GM18508 (cell line): Measurements from ENCODE around the gene GRIK4.
"Not testable (repeated sequence)": the region's sequence is repeated elsewhere in the genome, so short reads cannot be mapped to it uniquely, and the experiment has no call there.

ENCODE experiments used
- ATAC-seq: cut with Tn5 transposase; IDR thresholded peaks from one replicate; pipeline ENCODE4 v1.9.1; 2021; ENCODE audit warnings: moderate number of reproducible peaks; ENCODE audit not compliant: insufficient read depth, unreplicated experiment

Gene GRIK4

DNA sequence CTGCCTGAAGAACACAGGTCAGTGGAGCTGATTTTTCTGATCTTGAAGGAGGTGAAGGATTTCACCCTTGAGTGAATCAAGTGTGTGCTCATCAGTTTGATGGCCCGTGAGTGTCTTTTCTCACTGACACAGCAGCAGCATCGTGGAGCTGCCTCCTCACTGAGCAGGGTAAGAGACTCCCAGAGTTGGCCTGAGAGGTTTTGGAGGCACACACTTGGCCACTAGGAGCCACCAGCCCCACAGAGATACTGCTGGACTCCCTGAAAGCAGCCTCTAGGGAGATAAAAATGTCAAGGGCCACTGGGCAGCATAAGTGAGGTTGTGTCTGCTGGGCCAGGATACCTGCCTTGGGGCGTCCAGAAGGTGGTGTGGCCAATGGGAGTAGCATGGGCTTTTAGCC, 245.4 kb downstream of the GRIK4 start:
- no peak for ATAC-seq

GRCh38 chr11:120759046-120759445, 247.5 kb downstream of the GRIK4 start:
- ATAC-seq: no peak

DNA sequence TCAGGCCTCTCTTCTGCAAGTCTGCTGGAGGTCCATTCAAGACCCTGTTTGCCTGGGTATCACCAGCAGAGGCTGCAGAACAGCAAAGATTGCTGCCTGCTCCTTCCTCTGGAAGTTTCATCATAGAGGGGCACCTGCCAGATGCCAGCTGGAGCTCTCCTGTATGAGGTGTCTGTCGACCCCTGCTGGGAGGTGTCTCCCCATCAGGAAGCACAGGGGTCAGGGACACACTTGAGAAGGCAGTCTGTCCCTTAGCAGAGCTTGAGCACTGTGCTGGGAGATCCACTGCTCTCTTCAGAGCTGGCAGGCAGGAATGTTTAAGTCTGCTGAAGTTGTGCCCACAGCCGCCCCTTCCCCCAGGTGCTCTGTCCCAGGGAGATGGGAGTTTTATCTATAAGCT, 254.2 kb downstream of the GRIK4 start:
- not testable (repeated sequence) for ATAC-seq

DNA sequence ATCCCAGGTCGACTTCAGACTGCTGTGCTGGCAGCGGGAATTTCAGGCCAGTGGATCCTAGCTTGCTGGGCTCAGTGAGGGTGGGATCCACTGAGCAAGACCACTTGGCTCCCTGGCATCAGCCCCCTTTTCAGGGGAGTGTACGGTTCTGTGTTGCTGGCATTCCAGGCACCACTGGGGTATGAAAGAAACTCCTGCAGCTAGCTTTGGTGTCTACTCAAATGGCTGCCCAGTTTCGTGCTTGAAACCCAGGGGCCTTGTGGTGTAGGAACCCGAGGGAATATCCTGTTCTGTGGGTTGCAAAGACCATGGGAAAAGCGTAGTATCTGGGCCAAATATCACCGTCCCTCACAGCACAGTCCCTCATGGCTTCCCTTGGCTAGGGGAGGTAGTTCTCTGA, 254.8 kb downstream of the GRIK4 start:
- ATAC-seq: no peak

DNA sequence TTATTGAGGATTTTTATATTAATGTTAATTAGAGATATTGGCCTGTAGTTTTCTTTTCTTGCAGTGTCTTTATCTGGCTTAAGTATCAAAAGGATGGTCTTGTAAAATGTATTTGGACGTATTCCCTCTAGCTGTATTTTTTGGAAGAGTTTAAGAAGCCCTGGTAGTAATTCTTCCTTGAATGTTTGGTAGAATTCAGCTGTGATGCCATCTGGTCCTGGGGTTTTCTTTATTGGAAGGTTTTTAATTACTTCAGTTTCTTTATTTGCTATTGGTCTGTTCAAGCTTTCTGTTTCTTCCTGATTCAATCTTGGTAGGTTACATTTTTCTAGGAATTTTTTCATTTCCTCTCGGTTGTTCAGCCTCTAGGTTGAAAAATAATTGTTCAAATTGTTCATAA, 257.4 kb downstream of the GRIK4 start:
- no peak for ATAC-seq

- ATAC-seq: no peak
Observed at GRCh38 chr11:120769906-120770305, 258.4 kb downstream of the GRIK4 start.

DNA sequence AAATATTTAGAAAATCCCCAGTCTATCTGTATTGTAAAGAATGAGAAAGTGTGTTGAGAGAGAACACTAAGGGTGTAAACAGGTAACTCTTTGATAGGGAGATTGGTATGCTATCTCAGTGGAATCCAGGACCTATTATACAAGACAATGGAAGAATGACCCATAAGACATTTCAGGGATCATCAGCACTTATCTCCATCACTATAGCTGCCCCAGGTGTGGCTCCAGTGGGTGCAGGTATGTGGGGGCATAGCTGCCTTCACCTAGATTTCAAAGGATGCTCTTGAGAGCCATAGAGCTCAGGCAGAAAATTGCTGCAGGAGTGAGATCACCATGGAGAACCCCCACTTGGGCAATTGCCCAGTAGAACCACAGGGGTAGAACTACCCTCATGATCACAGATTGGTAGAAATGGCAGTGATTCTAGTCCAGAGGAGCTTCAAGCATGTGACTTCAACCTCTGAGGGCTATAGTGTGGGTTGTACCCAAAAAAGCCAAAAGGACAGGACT, 260.1 kb downstream of the GRIK4 start:
- no peak for ATAC-seq

- no peak for ATAC-seq
Observed at GRCh38 chr11:120773501-120774031, 262.0 kb downstream of the GRIK4 start.

DNA sequence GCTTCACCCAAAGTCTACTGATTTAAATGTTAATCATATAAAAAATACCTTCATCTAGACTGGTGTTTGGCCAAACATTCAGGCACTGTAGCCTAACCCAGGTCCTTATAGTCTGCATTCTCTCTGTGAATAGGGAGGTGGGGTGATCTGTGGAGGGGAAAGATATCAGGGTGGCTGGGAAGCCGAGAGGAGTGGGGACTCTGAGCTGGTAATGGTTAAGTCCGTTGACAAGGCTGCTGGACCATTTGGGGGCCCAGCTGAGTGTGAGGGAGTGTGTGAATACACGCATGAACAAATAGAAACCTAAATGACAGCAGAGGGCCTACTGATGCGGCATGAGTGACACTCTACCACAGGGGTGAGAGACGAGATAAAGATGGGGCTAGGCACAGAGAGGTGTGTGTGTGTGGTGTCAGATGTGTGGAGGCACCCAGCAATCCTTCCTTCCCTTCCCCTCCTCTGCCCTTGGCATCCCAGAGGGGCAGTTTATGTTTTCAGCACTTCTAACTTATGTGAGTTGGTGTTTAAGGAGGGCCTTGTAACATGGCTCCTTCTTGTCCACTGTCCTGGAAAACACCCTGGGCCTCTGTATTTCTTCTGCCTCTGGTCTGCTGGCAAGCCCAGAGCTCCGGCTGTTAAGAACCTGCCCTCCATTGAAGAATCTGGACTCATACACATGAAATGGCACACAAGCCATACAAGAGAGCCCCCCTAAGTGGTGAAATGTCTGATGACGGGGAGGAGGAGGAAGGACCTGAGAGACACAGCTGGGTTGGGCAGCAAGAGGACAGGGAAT, 263.2 kb downstream of the GRIK4 start:
- no peak for ATAC-seq

DNA sequence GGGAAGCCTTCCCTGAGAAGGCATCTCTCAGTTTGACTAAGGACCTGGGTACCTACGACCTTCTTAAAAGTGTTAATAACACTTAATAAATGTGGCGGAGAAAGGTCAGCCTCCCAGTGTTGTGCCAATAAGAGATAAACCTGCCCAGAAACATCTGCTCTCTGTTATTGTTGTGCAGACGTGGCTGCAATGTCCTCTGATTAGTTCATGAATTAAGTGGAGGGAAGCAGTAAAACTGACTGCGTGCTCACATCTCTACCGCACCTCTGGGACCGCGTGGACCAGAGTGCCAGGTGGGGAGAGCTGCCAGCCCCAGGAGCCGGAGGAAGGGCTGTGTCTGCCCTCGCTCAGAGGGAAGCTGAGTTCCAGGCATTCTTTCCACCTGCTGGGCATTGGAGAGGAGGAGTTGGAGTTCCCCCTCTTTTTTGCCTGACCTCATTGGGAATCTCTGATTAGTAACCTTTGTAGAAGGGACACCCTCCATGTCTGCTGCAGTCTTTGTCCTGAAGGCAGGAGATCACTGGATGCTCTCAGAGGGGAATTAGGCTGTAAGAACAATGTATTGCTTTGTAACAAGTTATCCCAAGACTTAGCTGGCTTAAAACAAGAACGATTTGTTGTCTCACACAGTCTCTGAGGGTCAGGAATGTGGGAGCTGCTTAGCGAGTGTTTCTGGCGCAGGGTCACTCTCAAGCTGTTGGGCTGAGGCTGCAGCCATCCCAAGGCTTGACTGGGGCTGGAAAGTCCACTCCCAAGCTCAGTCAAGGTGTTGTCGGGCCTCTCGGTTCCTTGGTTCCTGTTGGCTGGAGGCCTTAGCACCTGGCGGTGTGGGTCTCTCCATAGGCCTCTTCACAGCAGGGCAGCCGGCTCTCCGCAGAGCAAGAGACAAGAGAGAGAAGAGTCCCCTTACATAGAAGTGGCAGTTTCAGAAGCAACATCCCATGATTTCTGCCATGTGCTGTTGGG, 264.7 kb downstream of the GRIK4 start:
- ATAC-seq: no peak

GRCh38 chr11:120778685-120779490, 267.3 kb downstream of the GRIK4 start:
- no peak for ATAC-seq

DNA sequence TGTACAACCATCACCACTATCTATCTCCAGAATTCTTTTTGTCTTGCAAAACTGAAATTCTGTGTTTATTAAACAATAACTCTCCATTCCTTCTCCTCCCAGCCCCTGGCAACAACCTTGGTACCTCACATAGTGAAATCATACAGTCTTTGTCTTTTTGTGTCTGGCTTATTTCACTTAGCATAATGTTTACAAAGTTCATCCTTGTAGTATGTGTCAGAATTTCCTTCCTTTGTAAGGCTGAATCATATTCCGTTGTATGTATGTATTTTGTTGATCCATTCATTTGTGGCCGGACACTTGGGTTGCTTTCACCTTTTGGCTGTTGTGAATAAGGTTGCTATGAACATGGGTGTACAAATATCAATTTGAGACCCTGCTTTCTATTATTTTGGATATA, 268.7 kb downstream of the GRIK4 start:
- no peak for ATAC-seq

GRCh38 chr11:120781486-120782120, 270.1 kb downstream of the GRIK4 start:
- no peak for ATAC-seq

- ATAC-seq: no peak
Observed at GRCh38 chr11:120784566-120785251, 273.2 kb downstream of the GRIK4 start.

DNA sequence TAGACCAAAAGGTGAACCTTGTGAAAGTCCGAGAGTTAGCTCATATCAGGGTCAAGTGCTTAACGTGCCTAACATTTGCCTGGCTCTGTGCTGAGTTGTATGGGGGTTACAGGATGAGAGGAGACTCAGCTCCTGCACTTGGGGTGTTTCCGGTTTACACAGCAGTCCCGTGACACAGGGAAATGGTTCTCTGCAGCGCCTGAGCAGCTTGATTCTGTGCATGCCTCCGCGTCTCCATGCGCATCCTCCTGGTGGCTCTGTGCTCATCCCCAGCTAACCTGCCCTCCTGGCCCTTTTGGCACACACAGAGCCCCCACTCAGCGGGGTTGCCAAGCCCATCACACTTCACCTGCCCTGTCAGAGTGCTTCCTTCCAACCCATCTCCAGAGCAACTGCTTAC, 274.0 kb downstream of the GRIK4 start:
- ATAC-seq: no peak

GRCh38 chr11:120786206-120786735, 274.7 kb downstream of the GRIK4 start:
- ATAC-seq: no peak

- not testable (repeated sequence) for ATAC-seq
Observed at GRCh38 chr11:120787224-120787623, 275.7 kb downstream of the GRIK4 start.

- no peak for ATAC-seq
Observed at GRCh38 chr11:120789391-120789790, 277.8 kb downstream of the GRIK4 start.

DNA sequence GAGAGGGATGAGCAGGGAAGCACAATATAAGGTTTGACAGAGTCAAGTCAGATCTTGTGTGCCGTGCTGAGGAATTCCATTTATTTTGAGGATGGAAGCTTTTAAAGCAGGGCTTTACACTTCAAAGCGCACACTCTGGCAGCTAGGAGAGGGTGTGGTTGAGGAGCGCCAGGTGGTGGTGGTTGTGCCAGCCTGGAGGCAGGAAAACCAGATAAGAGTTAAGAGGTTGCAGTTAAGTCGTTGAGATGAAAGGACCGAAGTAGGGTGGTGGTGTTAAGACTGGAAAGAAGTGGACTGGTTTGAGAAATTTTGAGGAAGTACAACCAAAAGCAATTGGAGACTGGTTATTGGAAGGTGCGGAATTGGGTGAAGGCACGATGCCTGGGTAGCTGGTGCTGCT, 280.8 kb downstream of the GRIK4 start:
- no peak for ATAC-seq
